Measurements from ENCODE around the gene TOR4A. TPM values are rescaled to one million over a fixed set of nuclear protein-coding genes. Genes with fewer than 3 reads are reported as not detected.

TOR4A gene
- total and polyA plus RNA-seq, 9 of the 15 experiments (the other 6 are each of a cell fraction or from before 2014, with no cell fraction given), result 3.9 to 49.2 (median 8.8) TPM

- TF ChIP-seq, protein P1, sequence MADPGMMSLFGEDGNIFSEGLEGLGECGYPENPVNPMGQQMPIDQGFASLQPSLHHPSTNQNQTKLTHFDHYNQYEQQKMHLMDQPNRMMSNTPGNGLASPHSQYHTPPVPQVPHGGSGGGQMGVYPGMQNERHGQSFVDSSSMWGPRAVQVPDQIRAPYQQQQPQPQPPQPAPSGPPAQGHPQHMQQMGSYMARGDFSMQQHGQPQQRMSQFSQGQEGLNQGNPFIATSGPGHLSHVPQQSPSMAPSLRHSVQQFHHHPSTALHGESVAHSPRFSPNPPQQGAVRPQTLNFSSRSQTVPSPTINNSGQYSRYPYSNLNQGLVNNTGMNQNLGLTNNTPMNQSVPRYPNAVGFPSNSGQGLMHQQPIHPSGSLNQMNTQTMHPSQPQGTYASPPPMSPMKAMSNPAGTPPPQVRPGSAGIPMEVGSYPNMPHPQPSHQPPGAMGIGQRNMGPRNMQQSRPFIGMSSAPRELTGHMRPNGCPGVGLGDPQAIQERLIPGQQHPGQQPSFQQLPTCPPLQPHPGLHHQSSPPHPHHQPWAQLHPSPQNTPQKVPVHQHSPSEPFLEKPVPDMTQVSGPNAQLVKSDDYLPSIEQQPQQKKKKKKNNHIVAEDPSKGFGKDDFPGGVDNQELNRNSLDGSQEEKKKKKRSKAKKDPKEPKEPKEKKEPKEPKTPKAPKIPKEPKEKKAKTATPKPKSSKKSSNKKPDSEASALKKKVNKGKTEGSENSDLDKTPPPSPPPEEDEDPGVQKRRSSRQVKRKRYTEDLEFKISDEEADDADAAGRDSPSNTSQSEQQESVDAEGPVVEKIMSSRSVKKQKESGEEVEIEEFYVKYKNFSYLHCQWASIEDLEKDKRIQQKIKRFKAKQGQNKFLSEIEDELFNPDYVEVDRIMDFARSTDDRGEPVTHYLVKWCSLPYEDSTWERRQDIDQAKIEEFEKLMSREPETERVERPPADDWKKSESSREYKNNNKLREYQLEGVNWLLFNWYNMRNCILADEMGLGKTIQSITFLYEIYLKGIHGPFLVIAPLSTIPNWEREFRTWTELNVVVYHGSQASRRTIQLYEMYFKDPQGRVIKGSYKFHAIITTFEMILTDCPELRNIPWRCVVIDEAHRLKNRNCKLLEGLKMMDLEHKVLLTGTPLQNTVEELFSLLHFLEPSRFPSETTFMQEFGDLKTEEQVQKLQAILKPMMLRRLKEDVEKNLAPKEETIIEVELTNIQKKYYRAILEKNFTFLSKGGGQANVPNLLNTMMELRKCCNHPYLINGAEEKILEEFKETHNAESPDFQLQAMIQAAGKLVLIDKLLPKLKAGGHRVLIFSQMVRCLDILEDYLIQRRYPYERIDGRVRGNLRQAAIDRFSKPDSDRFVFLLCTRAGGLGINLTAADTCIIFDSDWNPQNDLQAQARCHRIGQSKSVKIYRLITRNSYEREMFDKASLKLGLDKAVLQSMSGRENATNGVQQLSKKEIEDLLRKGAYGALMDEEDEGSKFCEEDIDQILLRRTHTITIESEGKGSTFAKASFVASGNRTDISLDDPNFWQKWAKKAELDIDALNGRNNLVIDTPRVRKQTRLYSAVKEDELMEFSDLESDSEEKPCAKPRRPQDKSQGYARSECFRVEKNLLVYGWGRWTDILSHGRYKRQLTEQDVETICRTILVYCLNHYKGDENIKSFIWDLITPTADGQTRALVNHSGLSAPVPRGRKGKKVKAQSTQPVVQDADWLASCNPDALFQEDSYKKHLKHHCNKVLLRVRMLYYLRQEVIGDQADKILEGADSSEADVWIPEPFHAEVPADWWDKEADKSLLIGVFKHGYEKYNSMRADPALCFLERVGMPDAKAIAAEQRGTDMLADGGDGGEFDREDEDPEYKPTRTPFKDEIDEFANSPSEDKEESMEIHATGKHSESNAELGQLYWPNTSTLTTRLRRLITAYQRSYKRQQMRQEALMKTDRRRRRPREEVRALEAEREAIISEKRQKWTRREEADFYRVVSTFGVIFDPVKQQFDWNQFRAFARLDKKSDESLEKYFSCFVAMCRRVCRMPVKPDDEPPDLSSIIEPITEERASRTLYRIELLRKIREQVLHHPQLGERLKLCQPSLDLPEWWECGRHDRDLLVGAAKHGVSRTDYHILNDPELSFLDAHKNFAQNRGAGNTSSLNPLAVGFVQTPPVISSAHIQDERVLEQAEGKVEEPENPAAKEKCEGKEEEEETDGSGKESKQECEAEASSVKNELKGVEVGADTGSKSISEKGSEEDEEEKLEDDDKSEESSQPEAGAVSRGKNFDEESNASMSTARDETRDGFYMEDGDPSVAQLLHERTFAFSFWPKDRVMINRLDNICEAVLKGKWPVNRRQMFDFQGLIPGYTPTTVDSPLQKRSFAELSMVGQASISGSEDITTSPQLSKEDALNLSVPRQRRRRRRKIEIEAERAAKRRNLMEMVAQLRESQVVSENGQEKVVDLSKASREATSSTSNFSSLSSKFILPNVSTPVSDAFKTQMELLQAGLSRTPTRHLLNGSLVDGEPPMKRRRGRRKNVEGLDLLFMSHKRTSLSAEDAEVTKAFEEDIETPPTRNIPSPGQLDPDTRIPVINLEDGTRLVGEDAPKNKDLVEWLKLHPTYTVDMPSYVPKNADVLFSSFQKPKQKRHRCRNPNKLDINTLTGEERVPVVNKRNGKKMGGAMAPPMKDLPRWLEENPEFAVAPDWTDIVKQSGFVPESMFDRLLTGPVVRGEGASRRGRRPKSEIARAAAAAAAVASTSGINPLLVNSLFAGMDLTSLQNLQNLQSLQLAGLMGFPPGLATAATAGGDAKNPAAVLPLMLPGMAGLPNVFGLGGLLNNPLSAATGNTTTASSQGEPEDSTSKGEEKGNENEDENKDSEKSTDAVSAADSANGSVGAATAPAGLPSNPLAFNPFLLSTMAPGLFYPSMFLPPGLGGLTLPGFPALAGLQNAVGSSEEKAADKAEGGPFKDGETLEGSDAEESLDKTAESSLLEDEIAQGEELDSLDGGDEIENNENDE (IDR thresholded peaks at IDR 0.05; ENCODE audit: low read depth, low read length), result no peak
- TF ChIP-seq MAX (CRISPR knock-in tag; IDR thresholded peaks at IDR 0.05) (peak; percentile 49), FOXK1 (CRISPR knock-in tag; IDR thresholded peaks at IDR 0.05; ENCODE audit: borderline replicate concordance) (no peak), CREB3L1 (IDR thresholded peaks at IDR 0.05; ENCODE audit: borderline replicate concordance, low read depth) (peak; percentile 1; the same call in 1 of the 2 replicates), RAD21 (CRISPR knock-in tag; conservative IDR thresholded peaks at IDR 0.05 in 1 of 2, IDR thresholded peaks at IDR 0.05 in 1 of 2) (peak in 1 of 2 experiments; percentile 36; a peak in 1 of 4 replicates), ZFX (CRISPR knock-in tag; IDR thresholded peaks at IDR 0.05) (peak; percentile 43; the same call in 1 of the 2 replicates), THAP12 (CRISPR knock-in tag; IDR thresholded peaks at IDR 0.05) (peak; percentile 42; the same call in 1 of the 2 replicates), FIP1L1 (IDR thresholded peaks at IDR 0.05; ENCODE audit: low read depth, low read length, poor library complexity, severe bottlenecking) (peak; percentile 22), ZBTB1 (CRISPR knock-in tag; IDR thresholded peaks at IDR 0.05; ENCODE audit: borderline replicate concordance, low read depth) (peak; percentile 15; the same call in 1 of the 2 replicates)
Observed at GRCh38 chr9:137294681-137295237, 17.2 kb downstream of the TOR4A start (continued).
